SU-DHL-6 (cell line): ENCODE data around the gene PTH1R.

Source experiments
- H2AFZ ChIP-seq: fragments of 200-600 bp; sonication (generic); 2 replicates; pipeline ENCODE4 v1.6.1; 2014; ENCODE audit warnings: low read depth, mild to moderate bottlenecking, moderate library complexity, mixed read lengths, antibody characterized with exemption, low read length; ENCODE audit not compliant: severe bottlenecking
- H3F3A ChIP-seq: fragments of 200-600 bp; shearing (Covaris generic); 2 replicates; pipeline ENCODE4 v1.6.0; 2016; ENCODE audit warnings: antibody characterized with exemption, mild to moderate bottlenecking; ENCODE audit not compliant: insufficient read depth
- H3K27ac ChIP-seq: fragments of 200-600 bp; sonication (generic); 2 replicates; pipeline ENCODE4 v1.5.1; 2016; ENCODE audit warnings: low read depth, mild to moderate bottlenecking, low read length, moderate library complexity, mixed read lengths
- H3K27me3 ChIP-seq: fragments of 200-600 bp; sonication (generic), shearing (Covaris generic); 2 replicates; pipeline ENCODE4 v1.6.0; 2014; ENCODE audit warnings: mild to moderate bottlenecking, low read length
- H3K36me3 ChIP-seq: fragments of 200-600 bp; sonication (generic); 2 replicates; pipeline ENCODE4 v1.6.1; 2014; ENCODE audit warnings: mild to moderate bottlenecking, low read length, mixed read lengths
- H3K4me2 ChIP-seq: fragments of 300-600, 200-600 bp; shearing (Covaris generic), sonication (generic); 2 replicates; pipeline ENCODE4 v1.6.0; 2014; ENCODE audit warnings: low read length, low read depth, mild to moderate bottlenecking; ENCODE audit not compliant: poor library complexity, severe bottlenecking
- H3K4me3 ChIP-seq: fragments of 200-600 bp; sonication (generic); 2 replicates; pipeline ENCODE4 v1.5.1; 2014; ENCODE audit warnings: antibody characterized with exemption, low read length, mild to moderate bottlenecking, mixed read lengths; ENCODE audit not compliant: insufficient read depth, poor library complexity, severe bottlenecking
- H3K79me2 ChIP-seq: fragments of 200-600 bp; sonication (generic); 2 replicates; pipeline ENCODE4 v1.6.1; 2014; ENCODE audit warnings: mild to moderate bottlenecking, low read length, moderate library complexity; ENCODE audit not compliant: insufficient read depth
- H3K9ac ChIP-seq: fragments of 200-600 bp; sonication (generic); 2 replicates; pipeline ENCODE4 v1.7.0; 2014; ENCODE audit warnings: mild to moderate bottlenecking, low read length
- H3K9me2 ChIP-seq: fragments of 200-600 bp; sonication (generic); replicated peaks from 2 replicates; pipeline ENCODE4 v1.6.1; 2014; ENCODE audit warnings: low read length; ENCODE audit not compliant: insufficient read depth
- H3K9me3 ChIP-seq: fragments of 200-600 bp; sonication (generic); 2 replicates; pipeline ENCODE4 v1.6.1; 2014; ENCODE audit warnings: low read length, mixed read lengths; ENCODE audit not compliant: insufficient read depth
- H4K20me1 ChIP-seq: fragments of 200-600 bp; sonication (generic); 2 replicates; pipeline ENCODE4 v1.6.1; 2014; ENCODE audit warnings: low read depth, mild to moderate bottlenecking, antibody characterized with exemption, low read length, moderate library complexity, mixed read lengths
- CTCF ChIP-seq: fragments of 200-600 bp; sonication (generic); IDR thresholded peaks from one replicate; pipeline ENCODE4 v1.5.1; 2017; ENCODE audit warnings: antibody characterized with exemption, mild to moderate bottlenecking, low read length, moderate library complexity; ENCODE audit not compliant: insufficient read depth, poor library complexity, severe bottlenecking
- EZH2phosphoT487 ChIP-seq: fragments of 200-600 bp; sonication (generic), shearing (Covaris generic); conservative IDR thresholded peaks from 2 replicates; pipeline ENCODE4 v1.6.1; 2018; ENCODE audit warnings: mild to moderate bottlenecking, antibody characterized with exemption, low read length, moderate library complexity, mixed read lengths

The PTH1R gene

GRCh38 chr3:46870651-46871050 lies 6.9 kb upstream of the PTH1R start:
- Histone ChIP-seq H3F3A (no peaks in the 10 kb centered on the region), H3K4me2 (no peak overlapping the region), H3K9ac (no peak overlapping the region), H3K27me3 (no peaks in the 10 kb centered on the region), H3K4me3 (no peak overlapping the region), H3K79me2 (no peaks in the 10 kb centered on the region), H3K27ac (no peak overlapping the region), H3K9me2 (no peaks in the 10 kb centered on the region), H3K36me3 (no peaks in the 10 kb centered on the region), H3K9me3 (no peaks in the 10 kb centered on the region), H2AFZ (no peak overlapping the region), H4K20me1 (no peaks in the 10 kb centered on the region)
- TF ChIP-seq EZH2phosphoT487 (no peak), CTCF (no peak)

- Histone ChIP-seq H3K27ac (no peak overlapping the region), H3F3A (no peaks in the 10 kb centered on the region), H3K79me2 (no peaks in the 10 kb centered on the region), H3K9ac (no peak overlapping the region), H3K27me3 (no peaks in the 10 kb centered on the region), H2AFZ (no peak overlapping the region), H3K9me3 (no peaks in the 10 kb centered on the region), H3K4me3 (no peak overlapping the region), H3K4me2 (no peak overlapping the region), H4K20me1 (no peaks in the 10 kb centered on the region), H3K36me3 (no peaks in the 10 kb centered on the region), H3K9me2 (no peaks in the 10 kb centered on the region)
- TF ChIP-seq EZH2phosphoT487 (no peak), CTCF (no peak)
Observed at GRCh38 chr3:46871222-46871621, 6.3 kb upstream of the PTH1R start.

GRCh38 chr3:46873521-46873920 lies 4.0 kb upstream of the PTH1R start:
- H3K9me3 ChIP-seq: no peaks in the 10 kb centered on the region
- no peaks in the 10 kb centered on the region for H3K79me2 ChIP-seq
- H3K9ac ChIP-seq: no peak overlapping the region
- H3K27me3 ChIP-seq: no peaks in the 10 kb centered on the region
- H3K36me3 ChIP-seq: no peaks in the 10 kb centered on the region
- H2AFZ ChIP-seq: no peak overlapping the region
- H4K20me1 ChIP-seq: no peaks in the 10 kb centered on the region
- no peak overlapping the region for H3K4me3 ChIP-seq
- no peak overlapping the region for H3K4me2 ChIP-seq
- no peaks in the 10 kb centered on the region for H3F3A ChIP-seq
- no peaks in the 10 kb centered on the region for H3K9me2 ChIP-seq
- no peak overlapping the region for H3K27ac ChIP-seq
- TF ChIP-seq EZH2phosphoT487: no peak

- Histone ChIP-seq H3K79me2 (no peaks in the 10 kb centered on the region), H3K4me3 (no peak overlapping the region), H2AFZ (no peak overlapping the region), H3F3A (no peaks in the 10 kb centered on the region), H3K9ac (no peak overlapping the region), H3K9me3 (no peaks in the 10 kb centered on the region), H3K27ac (no peak overlapping the region), H3K4me2 (no peak overlapping the region), H3K36me3 (no peaks in the 10 kb centered on the region), H4K20me1 (no peaks in the 10 kb centered on the region), H3K27me3 (no peaks in the 10 kb centered on the region), H3K9me2 (no peaks in the 10 kb centered on the region)
- no peak for TF ChIP-seq EZH2phosphoT487
- no peak for TF ChIP-seq CTCF
Observed at GRCh38 chr3:46874430-46874829, 3.1 kb upstream of the PTH1R start.
